ENCODE data around the gene MEGF11. TPM values are rescaled to one million over a fixed set of nuclear protein-coding genes. Genes with fewer than 3 reads are reported as not detected.

MEGF11 gene
- total RNA-seq, 4 donors from 2014 or later, result 2.4 to 8.5 (median 4.3) TPM

DNA sequence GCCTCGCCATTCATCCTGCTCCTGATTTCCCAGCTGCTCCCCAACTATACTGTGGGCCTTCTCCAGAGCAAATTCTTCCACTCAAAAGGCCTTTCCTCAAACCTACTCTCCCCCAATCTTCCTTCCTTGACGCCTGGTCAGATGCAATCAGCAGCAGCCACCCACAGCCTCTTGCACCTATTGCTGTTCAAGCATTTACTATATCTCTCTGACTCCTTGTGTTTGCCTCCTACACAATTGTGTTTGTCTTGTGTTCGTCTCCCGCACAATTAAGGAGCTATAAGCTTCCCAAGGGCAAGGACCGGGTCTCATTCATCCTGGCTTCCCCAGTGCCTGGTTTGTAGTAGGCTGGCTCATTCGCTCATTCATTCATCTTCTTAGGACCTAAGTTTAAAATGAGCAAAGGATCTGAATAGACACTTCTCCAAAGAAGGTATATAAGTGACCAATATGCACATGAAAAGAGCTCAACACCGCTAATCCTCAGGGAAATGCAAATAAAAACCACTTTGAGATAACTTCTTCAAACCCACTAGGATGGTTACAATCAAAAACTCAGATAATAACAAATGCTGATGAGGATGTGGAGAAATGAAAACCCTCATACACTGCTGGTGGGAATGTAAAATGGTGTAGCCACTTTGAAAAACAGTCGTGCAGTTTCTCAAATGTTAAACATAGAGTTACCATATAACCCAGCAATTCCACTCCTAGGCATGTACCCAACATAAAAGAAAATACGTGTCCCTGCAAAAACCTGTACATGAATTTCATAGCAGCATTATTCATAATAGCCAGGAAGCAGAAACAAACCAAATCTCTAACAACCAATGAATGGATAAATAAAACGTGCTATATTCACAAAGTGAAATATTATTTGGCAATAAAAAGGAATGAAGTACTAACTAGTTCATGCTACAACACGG lies 31.0 kb downstream of the MEGF11 start:
- Histone ChIP-seq H3K9me3 (no peaks in the 10 kb centered on the region), H3K27ac (no peak overlapping the region), H3K36me3 (no peaks in the 10 kb centered on the region), H3K4me1 (peaks cover 3% of the 10 kb centered on the region), H3K27me3 (peaks cover 6% of the 10 kb centered on the region), H3K4me3 (no peak overlapping the region)
- TF ChIP-seq POLR2AphosphoS5 (IDR thresholded peaks at IDR 0.05), result no peak
- TF ChIP-seq, protein P1, sequence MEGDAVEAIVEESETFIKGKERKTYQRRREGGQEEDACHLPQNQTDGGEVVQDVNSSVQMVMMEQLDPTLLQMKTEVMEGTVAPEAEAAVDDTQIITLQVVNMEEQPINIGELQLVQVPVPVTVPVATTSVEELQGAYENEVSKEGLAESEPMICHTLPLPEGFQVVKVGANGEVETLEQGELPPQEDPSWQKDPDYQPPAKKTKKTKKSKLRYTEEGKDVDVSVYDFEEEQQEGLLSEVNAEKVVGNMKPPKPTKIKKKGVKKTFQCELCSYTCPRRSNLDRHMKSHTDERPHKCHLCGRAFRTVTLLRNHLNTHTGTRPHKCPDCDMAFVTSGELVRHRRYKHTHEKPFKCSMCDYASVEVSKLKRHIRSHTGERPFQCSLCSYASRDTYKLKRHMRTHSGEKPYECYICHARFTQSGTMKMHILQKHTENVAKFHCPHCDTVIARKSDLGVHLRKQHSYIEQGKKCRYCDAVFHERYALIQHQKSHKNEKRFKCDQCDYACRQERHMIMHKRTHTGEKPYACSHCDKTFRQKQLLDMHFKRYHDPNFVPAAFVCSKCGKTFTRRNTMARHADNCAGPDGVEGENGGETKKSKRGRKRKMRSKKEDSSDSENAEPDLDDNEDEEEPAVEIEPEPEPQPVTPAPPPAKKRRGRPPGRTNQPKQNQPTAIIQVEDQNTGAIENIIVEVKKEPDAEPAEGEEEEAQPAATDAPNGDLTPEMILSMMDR (IDR thresholded peaks at IDR 0.05), result no peak
- TF ChIP-seq POLR2A (IDR thresholded peaks at IDR 0.05), result no peak
- TF ChIP-seq EP300 (IDR thresholded peaks at IDR 0.05), result no peak
- DNase-seq (ENCODE audit: low spot score in 2 of 2), result no peak
- WGBS, result 84% methylated on average over 11 of the region's 11 CpGs

DNA sequence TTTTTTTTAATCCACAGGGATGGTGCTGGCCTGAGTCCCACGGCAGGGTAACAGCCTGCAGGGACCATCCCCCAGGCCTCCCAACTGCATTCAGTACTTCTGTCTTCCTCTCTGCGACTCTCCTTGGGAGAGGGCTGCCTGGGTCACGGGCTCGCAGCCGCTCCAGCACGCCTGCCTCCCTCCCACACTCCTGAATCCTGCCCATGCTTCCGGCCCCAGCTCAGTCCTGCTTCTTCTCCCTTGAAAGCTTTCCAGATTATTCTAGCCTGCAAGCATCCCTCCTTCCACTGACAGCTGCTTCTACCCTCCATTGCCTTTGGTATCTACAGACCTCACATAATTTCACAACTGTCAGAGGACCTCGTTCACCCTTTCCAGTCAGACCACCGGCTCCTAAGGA lies 32.4 kb downstream of the MEGF11 start:
- Histone ChIP-seq H3K4me3 (no peak overlapping the region), H3K27ac (no peak overlapping the region), H3K9me3 (no peaks in the 10 kb centered on the region), H3K4me1 (peaks cover 3% of the 10 kb centered on the region), H3K36me3 (no peaks in the 10 kb centered on the region), H3K27me3 (peaks cover 6% of the 10 kb centered on the region)
- DNase-seq (ENCODE audit: low spot score in 2 of 2), result no peak
- WGBS, result 42% methylated on average over 9 of the region's 9 CpGs
- TF ChIP-seq POLR2AphosphoS5 (IDR thresholded peaks at IDR 0.05), result no peak

DNA sequence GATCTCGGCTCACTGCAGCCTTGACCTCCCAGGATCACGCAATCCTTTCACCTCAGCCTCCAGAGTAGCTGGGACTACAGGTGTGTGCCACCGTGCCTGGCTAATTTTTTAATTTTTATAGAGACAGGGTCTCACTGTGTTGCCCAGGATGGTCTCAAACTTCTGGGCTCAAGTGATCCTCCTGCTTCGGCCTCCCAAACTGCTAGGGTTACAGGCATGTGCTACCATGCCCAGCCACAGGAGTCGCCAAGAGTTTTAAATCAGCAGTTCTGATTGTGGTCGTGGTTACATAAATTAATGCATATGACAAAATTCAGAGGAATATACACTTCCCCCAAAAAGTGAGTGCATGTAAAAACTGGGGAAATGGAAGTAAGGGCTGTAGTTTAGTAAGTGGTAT lies 32.9 kb downstream of the MEGF11 start:
- peaks cover 3% of the 10 kb centered on the region for H3K4me1 ChIP-seq
- no peak for DNase-seq (ENCODE audit: low spot score in 2 of 2)
- H3K36me3 ChIP-seq, result no peaks in the 10 kb centered on the region
- no peak overlapping the region for H3K4me3 ChIP-seq
- H3K9me3 ChIP-seq, result no peaks in the 10 kb centered on the region
- peaks cover 6% of the 10 kb centered on the region for H3K27me3 ChIP-seq
- TF ChIP-seq POLR2A (IDR thresholded peaks at IDR 0.05), result no peak
- no peak for TF ChIP-seq POLR2AphosphoS5 (IDR thresholded peaks at IDR 0.05)
- TF ChIP-seq EP300 (IDR thresholded peaks at IDR 0.05), result no peak
- TF ChIP-seq, protein P1 (IDR thresholded peaks at IDR 0.05), result no peak
- WGBS, result 91% methylated on average over 6 of the region's 6 CpGs
- no peak overlapping the region for H3K27ac ChIP-seq

DNA sequence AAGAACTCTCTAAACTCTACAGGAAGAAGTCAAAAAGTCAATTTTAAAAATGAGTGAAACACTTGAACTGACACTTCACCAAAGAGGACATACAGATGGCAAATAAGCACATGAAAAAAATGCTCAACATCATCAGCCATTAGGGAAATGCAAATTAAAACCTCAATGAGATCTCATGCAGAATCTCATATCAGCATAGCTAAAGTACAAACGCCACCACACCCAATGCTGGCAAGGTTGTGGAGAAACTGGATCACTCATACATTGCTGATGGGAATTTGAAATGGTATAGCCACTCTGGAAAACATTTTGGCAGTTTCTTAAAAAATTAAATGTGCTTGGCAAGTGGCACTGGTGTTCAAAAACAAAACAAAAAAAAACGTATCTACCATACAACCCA lies 34.2 kb downstream of the MEGF11 start:
- DNase-seq (ENCODE audit: low spot score in 2 of 2), result no peak
- peaks cover 6% of the 10 kb centered on the region for H3K27me3 ChIP-seq
- peaks cover 3% of the 10 kb centered on the region for H3K4me1 ChIP-seq
- TF ChIP-seq POLR2A (IDR thresholded peaks at IDR 0.05) (no peak), POLR2AphosphoS5 (IDR thresholded peaks at IDR 0.05) (no peak), EP300 (IDR thresholded peaks at IDR 0.05) (no peak)
- TF ChIP-seq, protein P1 (IDR thresholded peaks at IDR 0.05), result no peak
- H3K27ac ChIP-seq, result no peak overlapping the region
- WGBS, result 51% methylated on average over 2 of the region's 2 CpGs
- H3K36me3 ChIP-seq, result no peaks in the 10 kb centered on the region
- H3K4me3 ChIP-seq, result no peak overlapping the region
- no peaks in the 10 kb centered on the region for H3K9me3 ChIP-seq

DNA sequence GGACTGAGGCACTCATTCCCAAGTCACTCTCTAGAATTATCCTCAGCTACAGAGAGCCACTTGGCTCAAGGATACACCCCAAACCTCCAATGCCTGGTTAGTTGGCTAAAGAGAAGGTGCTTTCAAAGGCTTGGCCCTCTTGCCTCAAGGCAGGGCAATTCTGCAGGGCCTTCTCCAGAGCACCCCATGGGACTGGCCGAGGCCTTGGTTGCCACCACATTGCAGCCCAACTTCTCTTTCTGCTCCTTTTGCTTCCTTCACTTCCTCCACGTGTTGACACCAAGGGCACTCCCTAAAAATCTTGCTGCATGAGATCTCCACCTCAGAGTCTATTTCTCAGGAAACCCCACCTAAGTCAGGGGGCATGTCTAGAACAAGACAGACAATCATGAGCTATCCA lies 36.7 kb downstream of the MEGF11 start:
- Histone ChIP-seq H3K27ac (no peak overlapping the region), H3K4me3 (no peak overlapping the region), H3K4me1 (peaks cover 14% of the 10 kb centered on the region), H3K9me3 (no peaks in the 10 kb centered on the region), H3K27me3 (no peaks in the 10 kb centered on the region), H3K36me3 (no peaks in the 10 kb centered on the region)
- TF ChIP-seq, protein P1 (IDR thresholded peaks at IDR 0.05), result no peak
- TF ChIP-seq POLR2A (IDR thresholded peaks at IDR 0.05), result no peak
- no peak for TF ChIP-seq EP300 (IDR thresholded peaks at IDR 0.05)
- TF ChIP-seq POLR2AphosphoS5 (IDR thresholded peaks at IDR 0.05), result no peak
- WGBS, result 85% methylated on average over 2 of the region's 2 CpGs
- no peak for DNase-seq (ENCODE audit: low spot score in 2 of 2)
